Upper lobe of right lung (tissue), 1 donor: Measurements from ENCODE around the gene MSH3. TPM values are rescaled to one million over a fixed set of nuclear protein-coding genes. Genes with fewer than 3 reads are reported as not detected.
"Not testable (repeated sequence)": the region's sequence is repeated elsewhere in the genome, so short reads cannot be mapped to it uniquely, and the experiment has no call there.

Experiments
- ATAC-seq: fragments of 200-7000 bp; cut with Tn5 transposase; one replicate; pipeline ENCODE4 v1.9.1; 2020; ENCODE audit warnings: mild to moderate bottlenecking, moderate library complexity
- DNase-seq: peaks from one replicate; pipeline ENCODE4 v3.0.0-alpha.2; 2020
- H3K27ac ChIP-seq: fragments of 200-600 bp; one replicate; pipeline ENCODE4 v1.8.0; 2022
- H3K27me3 ChIP-seq: fragments of 200-600 bp; one replicate; pipeline ENCODE4 v1.8.0; 2022; ENCODE audit warnings: mild to moderate bottlenecking
- H3K36me3 ChIP-seq: fragments of 200-600 bp; one replicate; pipeline ENCODE4 v1.8.0; 2022
- H3K4me1 ChIP-seq: fragments of 200-600 bp; one replicate; pipeline ENCODE4 v1.8.0; 2022
- H3K4me3 ChIP-seq: fragments of 200-600 bp; one replicate; pipeline ENCODE4 v1.8.0; 2022; ENCODE audit warnings: mild to moderate bottlenecking
- H3K9me3 ChIP-seq: fragments of 200-600 bp; one replicate; pipeline ENCODE4 v1.8.0; 2022
- CTCF ChIP-seq: fragments of 200-600 bp; IDR thresholded peaks from one replicate; pipeline ENCODE4 v1.8.0; 2022; ENCODE audit warnings: antibody characterized with exemption
- intact Hi-C: fragments of 100-400 bp; cut with DNase I; formaldehyde crosslinking; loops from one replicate; pipeline ENCODE4 v1.11.0; 2022
- total RNA-seq: library from RNA; stranded (reverse); fragmentation: NEBNext Ultra II Directional; extraction: Animal tissue kit (Norgen Biotek cat#: 25700); gene quantifications from one replicate; pipeline ENCODE4 v1.2.1, GENCODE V29; 2021
- donor health status: DM: no; HTN: yes; CAD: no; lungs with severe emphysema.

The MSH3 gene
- total RNA-seq, 1 donor from 2014 or later = 13.7 TPM

- Histone ChIP-seq H3K4me1 (no peaks in the 10 kb centered on the region), H3K27me3 (no peaks in the 10 kb centered on the region), H3K27ac (no peak overlapping the region), H3K4me3 (no peak overlapping the region), H3K9me3 (no peaks in the 10 kb centered on the region), H3K36me3 (peaks cover 38% of the 10 kb centered on the region)
- no peak for TF ChIP-seq CTCF
- ATAC-seq = no peak
- DNase-seq = no peak
- intact Hi-C loops = no loop called here
These were observed 216.0 kb downstream of the MSH3 start for GRCh38 chr5:80870442-80870841.

GRCh38 chr5:80871541-80871961 is 217.1 kb downstream of the MSH3 start:
- H3K9me3 ChIP-seq = no peaks in the 10 kb centered on the region
- ATAC-seq (no peak), DNase-seq (no peak)
- TF ChIP-seq CTCF = no peak
- no peaks in the 10 kb centered on the region for H3K4me1 ChIP-seq
- no peaks in the 10 kb centered on the region for H3K27me3 ChIP-seq
- H3K4me3 ChIP-seq = no peak overlapping the region
- H3K27ac ChIP-seq = no peak overlapping the region
- H3K36me3 ChIP-seq = peaks cover 41% of the 10 kb centered on the region
- intact Hi-C loops = no loop called here

- Histone ChIP-seq H3K27ac (no peak overlapping the region), H3K36me3 (peaks cover 49% of the 10 kb centered on the region), H3K4me1 (no peaks in the 10 kb centered on the region), H3K27me3 (no peaks in the 10 kb centered on the region), H3K9me3 (no peaks in the 10 kb centered on the region), H3K4me3 (no peak overlapping the region)
- no peak for ATAC-seq
- no peak for DNase-seq
- no peak for TF ChIP-seq CTCF
- intact Hi-C loops = no loop called here
These were observed 219.7 kb downstream of the MSH3 start for GRCh38 chr5:80874162-80874561.

- intact Hi-C loops = no loop called here
- Histone ChIP-seq H3K9me3 (no peaks in the 10 kb centered on the region), H3K27ac (no peak overlapping the region), H3K36me3 (peaks cover 49% of the 10 kb centered on the region), H3K4me1 (no peaks in the 10 kb centered on the region), H3K4me3 (no peak overlapping the region), H3K27me3 (no peaks in the 10 kb centered on the region)
- TF ChIP-seq CTCF = no peak
- ATAC-seq (no peak), DNase-seq (no peak)
These were observed 223.1 kb downstream of the MSH3 start for GRCh38 chr5:80877592-80877991.

GRCh38 chr5:80881726-80882125 is 227.3 kb downstream of the MSH3 start:
- Histone ChIP-seq H3K9me3 (no peaks in the 10 kb centered on the region), H3K4me1 (no peaks in the 10 kb centered on the region), H3K27me3 (no peaks in the 10 kb centered on the region), H3K4me3 (no peak overlapping the region), H3K36me3 (peaks cover 15% of the 10 kb centered on the region), H3K27ac (no peak overlapping the region)
- intact Hi-C loops = no loop called here
- DNase-seq (no peak), ATAC-seq (no peak)
- TF ChIP-seq CTCF = no peak

- H3K27ac ChIP-seq, H3K36me3 ChIP-seq, H3K4me1 ChIP-seq, intact Hi-C loops, ATAC-seq, DNase-seq, H3K4me3 ChIP-seq, H3K9me3 ChIP-seq, H3K27me3 ChIP-seq: not testable (repeated sequence)
These were observed 228.9 kb downstream of the MSH3 start for GRCh38 chr5:80883390-80883789.
